ENCODE measurements around the gene ADK. TPM values are rescaled to one million over a fixed set of nuclear protein-coding genes. Genes with fewer than 3 reads are reported as not detected.

Gene ADK
- polyA plus RNA-seq, 1 experiment = 19.4 TPM

DNA sequence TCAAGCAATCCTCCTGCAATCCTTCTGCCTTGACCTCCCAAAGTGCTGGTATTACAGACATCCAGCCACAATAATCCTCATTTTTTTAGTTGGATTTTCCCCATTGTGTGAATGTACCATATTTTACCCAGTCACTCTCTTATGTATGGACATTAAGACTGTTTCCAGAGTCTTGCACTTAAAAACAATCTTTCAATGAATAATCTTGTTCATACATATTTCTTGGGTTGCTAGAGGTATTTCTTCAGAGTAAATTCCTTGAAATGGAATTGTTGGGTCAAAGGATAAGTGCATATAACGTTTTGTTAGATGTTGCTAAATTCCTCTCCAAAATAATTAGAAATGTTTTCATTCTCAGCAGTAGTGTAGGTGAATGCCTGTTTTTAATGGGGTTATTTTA is 392.3 kb downstream of the ADK start:
- ChIA-PET CTCF (no interaction called here), POLR2A (no interaction called here)
- no peak for DNase-seq (ENCODE audit: low read depth)
- Histone ChIP-seq H3K36me3 (ENCODE audit: control insufficient read depth, insufficient read depth, low read length) (no peaks in the 10 kb centered on the region), H3K4me3 (ENCODE audit: low read depth, low read length) (no peak overlapping the region), H3K27me3 (ENCODE audit: control insufficient read depth, insufficient read depth, low read length) (no peaks in the 10 kb centered on the region)
- TF ChIP-seq, protein P1, sequence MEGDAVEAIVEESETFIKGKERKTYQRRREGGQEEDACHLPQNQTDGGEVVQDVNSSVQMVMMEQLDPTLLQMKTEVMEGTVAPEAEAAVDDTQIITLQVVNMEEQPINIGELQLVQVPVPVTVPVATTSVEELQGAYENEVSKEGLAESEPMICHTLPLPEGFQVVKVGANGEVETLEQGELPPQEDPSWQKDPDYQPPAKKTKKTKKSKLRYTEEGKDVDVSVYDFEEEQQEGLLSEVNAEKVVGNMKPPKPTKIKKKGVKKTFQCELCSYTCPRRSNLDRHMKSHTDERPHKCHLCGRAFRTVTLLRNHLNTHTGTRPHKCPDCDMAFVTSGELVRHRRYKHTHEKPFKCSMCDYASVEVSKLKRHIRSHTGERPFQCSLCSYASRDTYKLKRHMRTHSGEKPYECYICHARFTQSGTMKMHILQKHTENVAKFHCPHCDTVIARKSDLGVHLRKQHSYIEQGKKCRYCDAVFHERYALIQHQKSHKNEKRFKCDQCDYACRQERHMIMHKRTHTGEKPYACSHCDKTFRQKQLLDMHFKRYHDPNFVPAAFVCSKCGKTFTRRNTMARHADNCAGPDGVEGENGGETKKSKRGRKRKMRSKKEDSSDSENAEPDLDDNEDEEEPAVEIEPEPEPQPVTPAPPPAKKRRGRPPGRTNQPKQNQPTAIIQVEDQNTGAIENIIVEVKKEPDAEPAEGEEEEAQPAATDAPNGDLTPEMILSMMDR (IDR thresholded peaks at IDR 0.05; ENCODE audit: insufficient read depth, low read depth, low read length) = no peak

DNA sequence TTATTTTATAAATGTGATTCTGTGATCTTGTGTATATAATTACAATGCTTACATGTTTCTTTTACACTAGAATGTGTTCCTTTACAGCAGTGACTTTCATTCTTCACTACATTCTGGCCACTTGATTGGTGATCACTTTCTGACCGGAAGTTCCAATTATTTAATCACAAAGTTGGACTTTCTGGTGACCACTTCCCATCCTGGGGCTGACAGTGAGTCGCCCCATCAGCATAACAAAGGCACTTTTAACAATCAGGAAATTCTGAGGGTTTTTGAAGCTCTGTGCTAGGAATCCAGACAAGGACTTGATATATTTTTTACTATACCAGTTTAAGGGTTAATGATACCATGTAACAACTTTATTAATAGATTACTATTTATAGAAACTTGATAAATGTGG is 393.1 kb downstream of the ADK start:
- TF ChIP-seq, protein P1 (IDR thresholded peaks at IDR 0.05; ENCODE audit: insufficient read depth, low read depth, low read length) = no peak
- Histone ChIP-seq H3K4me3 (ENCODE audit: low read depth, low read length) (no peak overlapping the region), H3K27me3 (ENCODE audit: control insufficient read depth, insufficient read depth, low read length) (no peaks in the 10 kb centered on the region), H3K36me3 (ENCODE audit: control insufficient read depth, insufficient read depth, low read length) (no peaks in the 10 kb centered on the region)
- DNase-seq (ENCODE audit: low read depth) = no peak
- POLR2A ChIA-PET = no interaction called here
- CTCF ChIA-PET = no interaction called here

DNA sequence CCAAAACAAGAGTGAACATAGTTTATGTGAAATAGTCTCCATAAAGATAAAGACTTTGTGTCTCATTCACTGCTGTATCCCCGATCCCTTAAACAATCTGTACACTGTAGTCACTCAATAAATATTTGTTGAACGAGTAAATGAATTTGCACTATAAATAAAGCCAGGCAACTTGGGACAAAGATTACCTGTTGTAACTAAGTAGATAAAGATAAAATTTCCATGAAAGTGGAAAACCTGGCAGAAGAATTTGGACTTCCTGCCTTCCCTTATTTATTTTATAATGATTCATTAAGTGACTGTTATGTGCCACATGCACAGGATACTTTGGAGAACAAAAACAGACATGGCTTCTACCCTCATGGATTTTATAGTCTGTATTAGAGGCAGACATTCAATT is 397.7 kb downstream of the ADK start:
- ChIA-PET CTCF (no interaction called here), POLR2A (no interaction called here)
- DNase-seq (ENCODE audit: low read depth) = no peak
- H3K36me3 ChIP-seq (ENCODE audit: control insufficient read depth, insufficient read depth, low read length) = no peaks in the 10 kb centered on the region
- TF ChIP-seq, protein P1 (IDR thresholded peaks at IDR 0.05; ENCODE audit: insufficient read depth, low read depth, low read length) = no peak
- H3K27me3 ChIP-seq (ENCODE audit: control insufficient read depth, insufficient read depth, low read length) = no peaks in the 10 kb centered on the region
- H3K4me3 ChIP-seq (ENCODE audit: low read depth, low read length) = no peak overlapping the region

DNA sequence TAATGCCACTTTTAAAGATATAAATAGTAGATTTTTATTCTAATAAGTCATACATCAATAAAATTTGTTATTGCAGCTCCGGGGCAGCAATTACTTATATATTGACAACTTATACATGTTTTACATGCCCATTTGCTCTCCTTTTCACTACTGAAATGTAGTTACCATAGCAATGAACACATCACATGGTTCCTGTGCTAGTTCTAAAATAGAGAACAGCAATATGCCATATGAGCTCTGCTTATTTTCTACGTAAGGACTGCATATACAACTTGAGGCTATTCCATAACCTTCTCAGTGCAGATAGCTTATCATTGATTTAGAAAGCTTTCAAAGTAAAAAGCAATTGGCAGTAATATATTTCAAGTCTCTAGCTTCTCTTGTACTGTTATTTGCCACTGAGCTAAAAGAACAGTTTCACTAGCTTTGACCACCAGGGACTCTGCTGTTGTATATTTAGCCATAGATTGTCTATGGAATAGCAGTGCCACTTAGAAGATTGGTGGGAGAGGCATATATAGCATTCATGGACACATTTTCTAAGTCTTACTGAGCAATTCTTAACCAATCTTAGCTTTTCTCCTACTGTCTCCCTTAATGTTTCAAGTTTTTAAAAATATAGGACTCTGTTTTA is 405.2 kb downstream of the ADK start:
- ChIA-PET POLR2A (no interaction called here), CTCF (interaction anchor here (0.8 kb wide), 1 partner anchor 26 kb away, joined by 3 read pairs; no protein-coding TSS in a partner anchor)
- H3K36me3 ChIP-seq (ENCODE audit: control insufficient read depth, insufficient read depth, low read length) = no peaks in the 10 kb centered on the region
- TF ChIP-seq, protein P1 (IDR thresholded peaks at IDR 0.05; ENCODE audit: insufficient read depth, low read depth, low read length) = no peak
- H3K27me3 ChIP-seq (ENCODE audit: control insufficient read depth, insufficient read depth, low read length) = no peaks in the 10 kb centered on the region
- no peak for DNase-seq (ENCODE audit: low read depth)
- H3K4me3 ChIP-seq (ENCODE audit: low read depth, low read length) = no peak overlapping the region

DNA sequence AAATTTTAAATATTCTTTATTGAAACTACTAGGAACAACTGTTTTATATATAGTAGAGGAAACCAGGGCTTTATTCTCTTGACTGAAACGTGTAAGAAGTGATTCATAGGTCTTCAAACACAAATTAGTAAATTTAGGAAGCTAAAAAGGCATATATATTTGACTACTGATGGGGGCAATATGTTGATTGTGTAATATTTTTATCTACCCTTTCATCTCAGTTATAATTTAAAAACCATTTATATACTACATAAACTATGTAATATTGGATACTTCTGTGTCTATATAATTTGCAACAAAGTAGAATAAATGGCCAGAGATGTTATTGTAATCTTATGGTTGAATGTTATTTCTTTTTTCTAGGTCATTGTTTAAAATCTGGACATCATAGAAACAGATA is 406.1 kb downstream of the ADK start:
- ChIA-PET POLR2A (no interaction called here), CTCF (interaction anchor here (0.8 kb wide), 1 partner anchor 26 kb away, joined by 3 read pairs; no protein-coding TSS in a partner anchor)
- Histone ChIP-seq H3K4me3 (ENCODE audit: low read depth, low read length) (no peak overlapping the region), H3K27me3 (ENCODE audit: control insufficient read depth, insufficient read depth, low read length) (no peaks in the 10 kb centered on the region), H3K36me3 (ENCODE audit: control insufficient read depth, insufficient read depth, low read length) (no peaks in the 10 kb centered on the region)
- no peak for DNase-seq (ENCODE audit: low read depth)
- TF ChIP-seq, protein P1 (IDR thresholded peaks at IDR 0.05; ENCODE audit: insufficient read depth, low read depth, low read length) = no peak

Data from BJ (cell line).